Stimulated activated CD4-positive, alpha-beta T cell treated with anti-CD3 and anti-CD28 coated beads, Interleukin-15, amount 100 ng/mL, for 48 hours (primary cell): ENCODE results near the gene NEURL2.
"Not testable (repeated sequence)": the region's sequence is repeated elsewhere in the genome, so short reads cannot be mapped to it uniquely, and the experiment has no call there.

Experiments
- DNase-seq, 2 donors: peaks; one replicate each; pipeline ENCODE4 v3.0.0-alpha.2; 2020; ENCODE audit warnings: low read depth in 2 of 2

The NEURL2 gene

GRCh38 chr20:45898285-45898684, 7.3 kb upstream of the NEURL2 start:
- DNase-seq: no peak

DNA sequence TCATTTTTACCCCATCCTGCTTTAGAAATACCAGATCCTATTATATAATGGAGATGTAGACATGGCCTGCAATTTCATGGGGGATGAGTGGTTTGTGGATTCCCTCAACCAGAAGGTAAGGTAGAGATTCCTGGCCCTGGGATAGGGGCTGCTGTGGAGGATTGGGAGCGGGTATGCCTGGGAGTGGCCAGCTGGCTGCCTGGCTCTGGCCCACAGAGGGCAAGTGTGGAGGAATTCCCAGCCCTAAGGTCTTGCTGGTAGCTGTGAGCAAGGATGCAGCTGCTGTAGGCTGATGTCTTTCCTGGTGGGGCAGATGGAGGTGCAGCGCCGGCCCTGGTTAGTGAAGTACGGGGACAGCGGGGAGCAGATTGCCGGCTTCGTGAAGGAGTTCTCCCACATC, 6.7 kb upstream of the NEURL2 start:
- no peak for DNase-seq

- DNase-seq: no peak
Measured at GRCh38 chr20:45897289-45897688, 6.3 kb upstream of the NEURL2 start.

DNA sequence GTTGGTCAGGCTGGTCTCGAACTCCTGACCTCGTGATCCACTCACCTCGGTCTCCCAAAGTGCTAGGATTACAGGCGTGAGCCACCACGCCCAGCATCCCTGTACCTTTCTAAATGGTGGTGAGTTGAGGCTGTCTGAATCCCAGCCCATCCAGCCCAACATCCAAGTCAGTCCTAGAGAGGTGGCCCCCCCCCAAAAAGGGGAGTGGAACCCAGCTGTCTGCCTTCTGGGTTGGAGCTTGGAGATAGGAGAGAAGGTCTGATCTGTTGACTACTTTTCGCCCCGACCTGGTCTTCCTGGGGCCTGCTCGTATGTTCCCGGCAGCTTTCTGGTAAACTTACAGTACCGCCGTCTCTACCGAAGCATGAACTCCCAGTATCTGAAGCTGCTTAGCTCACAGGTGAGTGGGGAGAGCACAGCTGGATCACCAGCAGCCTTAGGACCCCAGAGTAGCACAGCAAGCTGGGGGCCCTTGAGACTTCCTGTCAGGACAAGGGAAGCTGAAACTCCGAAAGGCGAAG, 5.7 kb upstream of the NEURL2 start:
- DNase-seq: no peak

DNA sequence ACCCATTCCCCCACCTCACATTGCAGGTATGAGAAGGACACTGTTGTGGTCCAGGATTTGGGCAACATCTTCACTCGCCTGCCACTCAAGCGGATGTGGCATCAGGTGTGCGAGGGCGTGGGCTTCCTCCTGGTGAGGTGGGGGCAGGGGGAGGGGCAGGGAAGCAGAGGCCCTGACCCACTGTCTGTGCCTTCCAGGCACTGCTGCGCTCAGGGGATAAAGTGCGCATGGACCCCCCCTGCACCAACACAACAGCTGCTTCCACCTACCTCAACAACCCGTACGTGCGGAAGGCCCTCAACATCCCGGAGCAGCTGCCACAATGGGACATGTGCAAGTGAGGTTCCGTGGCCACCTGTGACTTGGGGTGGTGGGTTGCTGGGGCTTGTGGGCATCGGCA, 3.8 kb upstream of the NEURL2 start:
- DNase-seq: no peak

- no peak for DNase-seq
Measured at GRCh38 chr20:45893831-45894230, 2.8 kb upstream of the NEURL2 start.

- DNase-seq: no peak
Measured at GRCh38 chr20:45892828-45893500, 2.0 kb upstream of the NEURL2 start.

DNA sequence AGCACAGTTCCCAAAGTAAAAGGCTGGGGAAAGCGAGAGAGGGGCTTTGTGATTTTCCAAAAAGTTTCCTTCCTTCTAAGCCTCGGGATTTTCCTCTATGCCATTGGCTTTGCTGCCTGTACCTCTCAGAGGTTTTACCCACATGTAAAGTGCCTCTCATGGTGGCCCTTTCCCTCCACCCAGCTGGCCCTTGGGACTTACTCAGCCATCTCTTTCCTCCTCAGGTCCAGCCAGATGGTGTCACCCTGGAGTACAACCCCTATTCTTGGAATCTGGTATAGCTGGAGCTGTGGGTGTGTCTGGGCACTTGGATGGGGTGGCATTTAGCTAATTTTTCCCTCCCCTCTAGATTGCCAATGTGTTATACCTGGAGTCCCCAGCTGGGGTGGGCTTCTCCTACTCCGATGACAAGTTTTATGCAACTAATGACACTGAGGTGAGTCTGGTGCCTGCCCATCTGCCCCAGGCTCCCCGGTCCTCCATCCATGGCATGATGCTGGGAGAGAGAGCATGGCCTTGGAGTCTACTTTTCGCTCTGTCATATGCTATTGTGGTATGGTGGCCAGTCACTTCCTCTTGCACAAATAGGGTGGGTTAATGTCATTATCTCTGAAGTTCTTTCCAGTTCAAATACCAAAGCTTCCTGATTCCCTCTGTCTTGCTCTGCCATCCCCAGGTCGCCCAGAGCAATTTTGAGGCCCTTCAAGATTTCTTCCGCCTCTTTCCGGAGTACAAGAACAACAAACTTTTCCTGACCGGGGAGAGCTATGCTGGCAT, 1.2 kb upstream of the NEURL2 start:
- DNase-seq: no peak

- peak in 1 of 2 donors; percentile 41 for DNase-seq
Measured at GRCh38 chr20:45890077-45890984, 677 bp downstream of the NEURL2 start.

GRCh38 chr20:45888681-45889080, 2.3 kb downstream of the NEURL2 start:
- DNase-seq: no peak

- DNase-seq: no peak
Measured at GRCh38 chr20:45887346-45887715, 3.7 kb downstream of the NEURL2 start, which contains the start of gene SPATA25. Gene SPATA25, minus strand, starts transcription at chr20:45887622. Its CDS starts 32 bp downstream, at chr20:45887590.

DNA sequence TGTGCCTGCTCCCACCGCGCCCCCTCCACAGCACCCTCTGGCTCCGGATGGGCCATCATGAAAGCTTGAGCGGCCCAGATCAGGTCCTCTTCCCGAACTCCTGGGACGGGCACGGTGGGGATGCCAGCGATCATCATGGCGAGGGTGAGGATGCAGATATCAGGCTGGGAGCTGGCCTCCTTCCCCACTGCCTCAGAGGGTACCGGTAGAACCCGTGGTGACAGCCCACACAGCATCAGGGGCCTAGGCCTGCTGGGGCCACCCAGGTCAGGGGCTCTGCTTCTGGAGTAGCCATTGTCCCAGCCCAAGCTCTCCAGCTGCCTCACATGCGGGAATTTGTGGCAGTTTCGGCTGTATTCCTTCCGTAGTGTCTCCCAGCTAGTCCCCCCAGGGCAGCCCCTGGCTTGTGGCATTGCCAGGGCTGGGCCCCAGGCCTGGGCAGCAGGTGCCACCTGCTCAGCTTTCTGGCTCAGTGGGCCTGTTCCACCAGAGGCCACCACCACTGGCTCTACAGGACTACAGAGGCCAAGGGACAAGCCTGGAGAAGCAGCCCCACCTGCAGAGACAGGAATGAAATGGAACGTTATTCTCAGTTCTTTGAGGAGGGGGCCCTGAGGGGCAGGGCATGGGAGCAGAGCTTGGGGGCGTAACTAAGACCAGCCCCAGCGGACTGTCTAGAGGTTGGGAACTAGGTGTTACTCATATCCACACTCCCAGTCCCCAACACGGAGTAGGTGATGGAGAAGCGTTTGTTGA, 4.2 kb downstream of the NEURL2 start:
- DNase-seq: no peak

GRCh38 chr20:45883100-45883469, 7.9 kb downstream of the NEURL2 start:
- no peak for DNase-seq

DNA sequence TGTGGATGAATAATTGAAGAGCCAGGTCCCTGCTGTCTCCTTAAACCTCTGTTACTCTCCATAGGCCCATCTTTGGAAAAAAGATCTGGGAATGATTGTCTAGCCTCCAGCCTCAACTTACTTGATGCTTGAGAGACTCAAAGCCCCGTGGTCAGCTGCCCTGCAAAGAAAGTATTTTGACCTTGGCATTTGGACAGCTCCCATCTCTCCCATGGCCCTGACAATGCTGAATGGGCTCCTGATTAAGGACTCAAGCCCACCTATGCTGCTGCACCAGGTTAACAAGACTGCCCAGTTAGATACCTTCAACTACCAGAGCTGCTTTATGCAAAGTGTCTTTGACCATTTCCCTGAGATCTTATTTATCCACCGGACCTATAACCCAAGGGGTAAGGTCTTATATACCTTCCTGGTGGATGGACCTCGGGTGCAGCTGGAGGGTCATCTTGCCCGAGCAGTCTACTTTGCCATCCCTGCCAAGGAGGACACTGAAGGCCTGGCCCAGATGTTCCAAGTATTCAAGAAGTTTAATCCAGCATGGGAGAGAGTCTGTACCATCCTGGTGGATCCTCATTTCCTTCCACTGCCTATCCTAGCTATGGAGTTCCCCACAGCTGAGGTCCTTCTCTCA, 8.4 kb downstream of the NEURL2 start:
- DNase-seq: no peak

DNA sequence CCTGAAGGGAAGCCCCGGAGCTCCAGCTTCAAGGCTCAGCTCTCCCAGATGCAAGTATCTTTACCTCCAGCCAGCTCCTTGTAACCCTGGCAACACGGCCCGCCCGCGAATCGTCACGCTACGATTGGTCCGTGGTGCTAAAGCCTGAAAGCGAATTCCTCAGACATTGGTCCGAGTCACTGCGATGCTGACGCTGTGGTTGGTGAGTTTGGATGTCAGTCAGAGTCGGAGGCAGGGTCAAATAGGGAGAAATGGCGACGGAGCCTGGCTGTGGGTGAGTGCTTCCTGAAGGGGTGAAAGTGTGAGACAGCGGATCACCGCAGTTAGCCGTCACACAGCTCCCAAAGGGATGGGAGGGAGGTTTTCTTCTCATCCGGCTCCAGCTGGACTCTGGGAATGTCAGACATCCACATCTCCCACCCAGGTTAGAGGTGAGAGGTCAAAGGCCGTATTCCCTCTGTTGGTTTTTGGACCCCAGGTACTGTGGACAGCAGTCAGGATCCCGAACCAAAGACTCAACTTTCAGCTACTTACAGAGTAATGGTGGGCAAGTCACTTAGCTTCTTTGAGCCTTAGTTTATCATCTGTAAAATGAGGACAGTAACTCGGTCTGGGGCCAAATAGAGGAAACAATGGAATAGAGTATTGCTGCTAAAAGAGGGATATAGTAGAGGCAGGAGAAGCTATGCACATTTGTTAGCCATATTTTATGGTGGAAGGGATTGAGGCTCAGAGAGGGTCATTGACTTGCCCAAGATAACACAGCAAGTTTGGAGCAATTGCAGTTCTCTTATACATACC, 9.8 kb downstream of the NEURL2 start, which contains the start of gene ZSWIM1:
TSS of gene ZSWIM1 (plus strand) at position 240 of the 801 bp plus-strand sequence. CDS start 1,366 bp downstream, outside the sequence.
- DNase-seq: peak; percentile 96 to 98

GRCh38 chr20:45878076-45878761, 12.8 kb downstream of the NEURL2 start:
- DNase-seq: no peak

DNA sequence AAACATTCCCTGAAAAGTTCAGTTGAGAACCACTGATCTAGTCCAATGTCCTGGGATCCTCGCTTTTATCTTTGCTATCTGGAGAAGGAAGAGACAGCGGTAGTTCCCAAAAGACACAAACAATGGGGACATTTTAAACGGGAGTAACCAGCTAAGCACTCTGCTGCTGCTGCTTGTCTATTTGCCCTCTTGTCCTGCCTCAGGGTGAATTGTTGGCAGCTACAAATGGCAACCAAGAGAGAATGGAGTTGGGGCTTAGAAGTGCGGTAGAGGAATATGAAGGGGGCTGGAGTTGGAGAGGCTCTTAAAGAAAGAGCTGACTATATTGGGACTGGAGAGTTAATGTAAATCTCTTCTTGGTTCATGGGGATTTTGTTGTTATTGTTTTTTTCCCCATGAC, 16.4 kb downstream of the NEURL2 start:
- no peak for DNase-seq

GRCh38 chr20:45874104-45874481, 16.9 kb downstream of the NEURL2 start:
- DNase-seq: not testable (repeated sequence)

- DNase-seq: no peak
Measured at GRCh38 chr20:45873409-45874103, 17.5 kb downstream of the NEURL2 start.
